GM19043 (cell line): Measurements from ENCODE around the gene PDGFRB.

ENCODE experiments used
- ATAC-seq: cut with Tn5 transposase; IDR thresholded peaks from one replicate; pipeline ENCODE4 v1.9.1; 2021; ENCODE audit warnings: low read depth; ENCODE audit not compliant: unreplicated experiment

The PDGFRB gene

GRCh38 chr5:150133581-150134197 is 22.0 kb downstream of the PDGFRB start:
- no peak for ATAC-seq

GRCh38 chr5:150132740-150133139 is 22.9 kb downstream of the PDGFRB start:
- ATAC-seq = no peak

DNA sequence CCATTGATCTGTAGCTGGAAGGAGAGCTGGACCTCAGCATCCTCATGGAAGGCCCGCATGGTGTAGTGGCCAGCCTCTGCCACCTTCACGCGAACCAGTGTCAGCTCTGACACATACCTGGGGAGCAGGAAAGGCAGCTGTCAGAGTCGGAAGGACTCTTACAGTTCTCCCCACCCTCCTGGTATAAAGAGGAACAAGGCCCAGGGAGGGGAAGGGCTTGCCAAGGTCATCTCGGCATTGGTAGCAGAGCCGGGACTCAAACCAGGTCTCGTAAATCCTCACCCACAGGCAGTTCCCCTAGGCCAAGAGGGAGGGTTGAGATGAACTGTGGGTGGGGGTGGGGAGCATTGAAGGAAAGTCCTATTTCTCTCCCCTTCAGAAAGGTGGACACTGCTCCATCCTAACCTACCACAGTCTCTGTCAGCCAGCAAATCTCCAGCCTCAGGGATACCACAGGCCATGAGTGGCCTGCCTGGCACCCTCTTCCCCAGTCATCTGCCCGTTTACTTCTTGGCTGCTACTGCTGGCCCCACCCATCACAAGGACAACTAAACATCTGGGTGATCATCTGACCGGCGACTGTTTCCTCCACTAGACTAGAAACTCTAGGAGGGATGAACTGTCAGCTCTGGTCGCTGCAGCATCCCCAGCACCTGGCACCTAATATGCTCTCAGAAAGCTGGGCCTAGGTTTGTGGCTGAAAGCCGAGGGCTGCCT is 23.5 kb downstream of the PDGFRB start:
- ATAC-seq = no peak

- ATAC-seq = no peak
These were observed 24.2 kb downstream of the PDGFRB start for GRCh38 chr5:150131461-150131860.

- ATAC-seq = no peak
These were observed 25.1 kb downstream of the PDGFRB start for GRCh38 chr5:150130493-150130922.

DNA sequence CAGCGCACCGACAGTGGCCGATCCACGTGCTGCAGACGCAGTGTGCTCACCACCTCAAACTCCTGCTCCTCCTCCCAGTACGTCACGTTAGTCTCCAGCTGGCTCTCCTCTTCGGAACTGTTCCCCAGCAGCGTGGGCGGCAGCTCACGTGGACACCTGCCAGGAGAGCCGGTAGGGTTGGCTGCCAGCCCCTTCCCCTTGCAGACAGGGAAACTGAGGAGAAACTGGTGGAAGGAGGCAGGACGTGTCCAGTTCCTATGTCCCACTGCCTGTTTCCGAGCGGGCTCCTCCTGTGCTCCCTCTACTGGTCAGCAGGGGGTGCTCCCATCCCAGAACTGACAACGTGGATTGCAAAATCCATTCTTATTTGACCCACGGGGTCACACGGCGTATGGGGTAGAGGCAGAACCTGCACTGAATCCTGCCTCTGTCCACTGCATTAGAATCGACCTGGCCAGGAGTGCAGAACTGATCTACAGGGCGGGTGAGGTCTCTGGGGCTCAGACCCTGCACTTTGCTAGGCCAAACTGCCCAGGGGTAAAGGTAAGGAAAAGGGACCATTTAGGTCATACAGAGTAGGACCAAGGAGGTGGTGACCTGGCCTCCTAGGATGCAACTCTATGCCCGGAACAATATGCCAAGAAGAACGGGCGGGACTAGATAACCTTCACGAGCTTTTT is 25.7 kb downstream of the PDGFRB start:
- no peak for ATAC-seq

DNA sequence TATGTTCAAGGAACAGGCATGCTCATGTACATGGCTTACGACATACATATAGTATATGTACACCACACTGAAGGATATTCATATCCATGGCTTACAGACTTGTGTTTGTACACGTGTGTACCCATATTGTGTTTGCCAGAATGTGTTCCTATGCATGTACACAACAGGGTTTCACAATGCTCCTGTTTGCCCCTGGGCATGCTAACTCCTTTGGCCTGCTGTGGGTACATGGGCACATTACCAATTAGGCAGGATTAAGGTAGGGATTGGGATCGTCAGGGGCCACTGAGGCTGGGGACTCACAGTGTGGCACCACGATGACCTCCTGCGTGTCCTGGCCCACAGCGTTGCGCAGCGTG is 26.2 kb downstream of the PDGFRB start:
- no peak for ATAC-seq

DNA sequence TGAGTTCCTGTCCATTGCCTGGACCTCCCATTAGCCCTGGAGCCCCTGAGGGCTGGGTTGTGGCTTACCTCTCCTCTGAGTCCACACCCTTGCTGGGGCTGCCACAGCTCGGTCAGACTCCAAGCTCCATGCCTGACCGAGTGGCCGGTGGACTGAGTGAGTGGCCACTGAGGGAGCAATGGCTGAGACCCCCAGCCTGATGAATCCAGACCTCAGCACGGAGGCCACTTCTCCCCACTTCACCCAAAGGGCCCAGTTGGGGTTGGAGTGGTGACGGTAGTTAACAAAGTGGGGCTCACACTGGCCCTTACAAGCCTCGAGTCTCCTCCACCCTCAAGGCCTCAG is 28.8 kb downstream of the PDGFRB start:
- ATAC-seq = no peak

DNA sequence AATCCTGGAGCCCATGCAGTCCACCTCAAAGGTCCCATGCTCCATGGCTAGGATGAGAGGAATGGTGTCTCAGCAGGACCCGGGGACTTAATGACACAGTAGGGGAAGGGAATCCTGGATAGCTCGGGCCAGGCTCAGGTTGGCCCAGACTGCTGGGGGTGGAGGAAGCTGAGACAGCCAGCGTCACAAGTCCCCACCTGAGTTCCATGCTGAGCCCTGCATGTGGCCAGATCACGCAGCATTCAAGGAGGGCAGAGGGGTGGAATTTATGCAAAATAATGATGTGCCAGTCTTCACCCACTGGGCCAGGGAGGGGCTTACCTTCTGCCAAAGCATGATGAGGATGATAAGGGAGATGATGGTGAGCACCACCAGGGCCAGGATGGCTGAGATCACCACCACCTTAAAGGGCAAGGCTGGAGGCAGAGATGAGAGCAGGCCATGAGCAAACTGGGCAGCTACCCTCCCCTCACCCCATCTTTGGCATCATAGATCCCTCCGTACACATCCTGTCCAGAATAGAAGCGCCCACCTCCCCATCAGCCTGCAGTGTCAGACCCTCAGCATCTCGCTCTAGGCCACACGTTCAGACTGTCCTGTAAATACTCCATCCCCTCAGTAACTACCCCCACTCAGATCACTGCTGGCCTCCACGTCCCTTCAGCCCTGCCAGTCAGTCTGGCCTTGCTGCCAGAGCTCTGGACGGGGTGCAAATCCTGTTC is 29.3 kb downstream of the PDGFRB start:
- no peak for ATAC-seq

DNA sequence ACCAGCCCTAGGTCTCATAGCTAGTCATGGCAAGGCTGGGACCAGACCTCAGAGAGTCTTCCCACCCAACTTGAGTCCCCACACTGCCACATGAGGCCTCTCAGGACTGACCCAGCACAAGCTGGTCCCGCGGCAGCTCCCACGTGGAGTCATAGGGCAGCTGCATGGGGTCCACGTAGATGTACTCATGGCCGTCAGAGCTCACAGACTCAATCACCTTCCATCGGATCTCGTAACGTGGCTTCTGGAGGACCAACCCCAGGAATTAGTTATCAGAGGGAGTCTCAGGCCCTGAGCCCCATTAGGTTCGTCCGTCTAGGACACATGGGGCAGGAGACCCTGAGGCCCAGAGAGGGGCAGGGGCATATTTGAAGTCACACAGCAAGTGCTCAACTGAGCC is 30.3 kb downstream of the PDGFRB start:
- no peak for ATAC-seq

- no peak for ATAC-seq
These were observed 31.0 kb downstream of the PDGFRB start for GRCh38 chr5:150124596-150124995.

DNA sequence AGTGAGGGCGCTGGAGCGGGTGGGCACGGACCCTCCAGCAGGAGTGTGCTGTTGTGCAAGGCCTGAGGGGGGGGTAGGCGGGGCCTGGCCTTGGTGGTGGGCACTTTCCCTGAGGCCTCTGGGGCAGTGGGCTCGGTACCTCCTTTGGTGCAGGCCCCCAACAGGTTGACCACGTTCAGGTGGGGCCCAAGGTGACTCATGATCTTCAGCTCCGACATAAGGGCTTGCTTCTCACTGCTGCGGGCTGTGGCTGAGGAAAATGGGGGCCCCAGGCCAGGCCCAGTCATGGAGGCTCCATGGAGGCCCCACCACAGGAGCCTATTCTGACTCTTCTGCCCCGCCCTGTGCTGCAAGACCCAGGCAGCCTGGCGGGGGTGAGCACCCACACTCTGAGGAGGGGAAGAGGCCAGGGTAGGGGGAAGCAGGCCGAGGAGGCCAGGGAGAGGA is 31.5 kb downstream of the PDGFRB start:
- ATAC-seq = no peak

GRCh38 chr5:150123542-150123941 is 32.1 kb downstream of the PDGFRB start:
- no peak for ATAC-seq

GRCh38 chr5:150122536-150123481 is 32.8 kb downstream of the PDGFRB start:
- ATAC-seq = no peak

GRCh38 chr5:150122158-150122510 is 33.5 kb downstream of the PDGFRB start:
- peak; percentile 62 for ATAC-seq

DNA sequence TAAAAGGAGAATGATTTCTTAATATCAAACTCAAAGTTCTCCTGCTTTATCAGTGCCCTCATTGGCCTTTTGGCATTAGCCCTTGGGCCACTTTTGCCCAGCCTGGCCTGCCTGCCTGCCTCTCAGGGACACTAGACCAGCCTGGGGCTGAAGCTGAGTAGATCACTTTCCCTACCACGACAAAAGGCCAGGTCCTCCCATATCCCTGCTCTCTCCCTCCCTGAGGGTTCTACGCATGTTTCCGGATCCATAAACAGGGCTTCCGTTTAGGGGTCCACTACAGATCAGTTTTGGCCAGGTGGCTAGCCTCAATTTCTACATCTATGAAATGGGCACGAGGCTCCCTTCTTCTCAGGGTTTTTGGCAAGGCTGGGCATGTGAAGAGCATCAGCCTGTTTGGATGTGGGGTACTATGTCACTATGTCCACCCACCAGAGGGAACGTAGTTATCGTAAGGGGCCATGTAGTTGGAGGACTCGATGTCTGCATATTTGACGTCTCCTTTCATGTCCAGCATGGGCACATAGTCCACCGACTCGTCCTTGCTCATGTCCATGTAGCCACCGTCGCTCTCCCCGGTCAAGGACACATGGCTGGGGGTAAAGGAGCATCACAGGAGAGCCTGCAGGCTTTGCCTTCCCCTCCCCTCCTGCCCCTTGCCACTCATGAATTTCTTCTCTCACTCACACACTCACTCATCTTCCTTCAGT is 34.0 kb downstream of the PDGFRB start:
- ATAC-seq = no peak

- no peak for ATAC-seq
These were observed 34.8 kb downstream of the PDGFRB start for GRCh38 chr5:150120617-150121447.

DNA sequence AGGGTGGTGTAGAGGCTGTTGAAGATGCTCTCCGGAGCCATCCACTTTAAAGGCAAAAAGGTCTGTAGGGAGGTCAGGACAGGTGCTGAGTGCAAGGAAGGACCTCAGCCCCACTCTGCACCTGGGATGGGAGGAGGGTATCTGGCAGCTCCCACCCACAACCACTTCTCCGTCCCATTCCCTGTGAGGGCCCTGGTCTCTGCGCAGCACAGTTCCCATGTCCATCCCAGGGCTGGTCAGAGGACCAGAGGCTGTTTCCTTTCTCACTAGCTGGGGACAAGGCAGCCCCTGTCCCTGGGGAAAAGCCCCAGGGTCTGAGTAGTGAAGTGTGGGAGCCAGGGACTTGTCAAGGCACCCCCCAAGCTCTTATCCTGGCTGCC is 35.6 kb downstream of the PDGFRB start:
- no peak for ATAC-seq
